AG04449 (cell line): Measurements from ENCODE around the gene RNFT2.
A peak's percentile ranks its signal among the peaks of the same experiment; 100 is the strongest.

Experiments used
- CTCF ChIA-PET: fragments of 350-600 bp; formaldehyde crosslinking; extraction: SDS; loops from one replicate; lab custom pipeline; 2021; ENCODE audit warnings: antibody characterized with exemption; lab: Yijun Ruan, JAX
- POLR2A ChIA-PET: fragments of 400-600, 350-600 bp; formaldehyde crosslinking; extraction: SDS; loops from one replicate; lab custom pipeline; 2020; ENCODE audit warnings: antibody characterized with exemption, inconsistent platforms; lab: Yijun Ruan, JAX
- DNase-seq: peaks from one replicate; pipeline ENCODE4 v3.0.0-alpha.2; 2010; ENCODE audit warnings: low read depth, low spot score
- H3K4me3 ChIP-seq: 2 replicates; pipeline ENCODE4 v1.5.1; 2011; ENCODE audit warnings: low read depth, mild to moderate bottlenecking, control low read depth, low read length
- TF ChIP-seq, protein P1 (sequence below): IDR thresholded peaks from one replicate; pipeline ENCODE4 v1.5.1; 2011; ENCODE audit warnings: mild to moderate bottlenecking, moderate library complexity, low read length, control low read depth, inconsistent platforms; ENCODE audit not compliant: insufficient read depth; ENCODE audit errors: missing control alignments

RNFT2 gene, protein sequence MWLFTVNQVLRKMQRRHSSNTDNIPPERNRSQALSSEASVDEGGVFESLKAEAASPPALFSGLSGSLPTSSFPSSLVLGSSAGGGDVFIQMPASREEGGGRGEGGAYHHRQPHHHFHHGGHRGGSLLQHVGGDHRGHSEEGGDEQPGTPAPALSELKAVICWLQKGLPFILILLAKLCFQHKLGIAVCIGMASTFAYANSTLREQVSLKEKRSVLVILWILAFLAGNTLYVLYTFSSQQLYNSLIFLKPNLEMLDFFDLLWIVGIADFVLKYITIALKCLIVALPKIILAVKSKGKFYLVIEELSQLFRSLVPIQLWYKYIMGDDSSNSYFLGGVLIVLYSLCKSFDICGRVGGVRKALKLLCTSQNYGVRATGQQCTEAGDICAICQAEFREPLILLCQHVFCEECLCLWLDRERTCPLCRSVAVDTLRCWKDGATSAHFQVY

DNA sequence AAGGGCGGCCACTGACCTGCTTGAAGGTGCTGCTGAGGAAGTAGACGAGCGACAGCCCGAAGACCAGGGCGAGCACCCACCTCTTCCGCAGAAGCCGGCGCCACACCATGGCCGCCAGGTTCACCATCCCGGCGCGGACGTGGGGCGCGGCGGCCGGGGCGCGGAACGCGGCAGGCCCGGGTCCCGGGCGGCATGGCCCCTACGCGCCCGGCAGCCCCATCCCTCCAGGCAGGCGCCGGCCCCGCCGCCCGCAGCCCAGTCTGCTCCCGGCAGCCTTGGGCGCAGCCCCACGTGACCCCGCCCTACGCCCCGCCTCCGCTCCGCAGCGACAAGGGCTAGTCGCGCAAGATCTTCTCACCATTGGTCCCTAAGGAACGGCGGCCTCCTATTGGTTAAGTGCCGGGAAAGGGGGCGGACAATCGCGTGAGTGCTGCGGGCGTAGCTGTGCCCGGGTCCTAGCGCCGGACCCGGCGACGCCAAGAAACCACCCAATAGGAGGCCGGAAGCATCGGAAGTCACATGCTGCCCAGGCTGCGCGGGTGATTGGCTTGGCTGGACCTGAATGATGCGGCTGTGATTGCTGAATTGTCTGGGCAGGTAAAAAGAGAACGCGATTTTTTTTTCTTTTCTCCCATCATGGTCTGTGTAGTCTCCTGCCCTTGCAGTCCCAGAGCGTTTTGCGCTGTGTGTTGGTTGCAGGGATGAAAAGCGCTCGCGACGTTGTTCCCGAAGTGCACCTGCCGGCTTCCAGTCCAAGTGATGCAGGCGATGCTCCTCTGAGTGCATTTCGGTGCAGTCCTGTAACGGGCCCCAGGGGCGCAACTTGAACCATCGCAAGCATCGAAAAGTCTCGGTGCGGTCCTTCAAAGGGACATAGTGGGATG, at the start of gene RNFT2, which contains the start of gene SPRING1:
Gene RNFT2, plus strand, starts transcription at position 542 of the 884 bp plus-strand sequence. CDS start 2,183 bp downstream, outside the sequence.
Gene SPRING1, minus strand, starts transcription at position 296 of the 884 bp plus-strand sequence. Its CDS starts 169 bp downstream, at position 127.
- CTCF ChIA-PET, result no interaction called here
- POLR2A ChIA-PET, result interaction anchor here (0.6 kb wide), 3 partner anchors 10 to 254 kb away, joined by 3 to 5 read pairs (median 3); no protein-coding TSS in a partner anchor
- TF ChIP-seq, protein P1, sequence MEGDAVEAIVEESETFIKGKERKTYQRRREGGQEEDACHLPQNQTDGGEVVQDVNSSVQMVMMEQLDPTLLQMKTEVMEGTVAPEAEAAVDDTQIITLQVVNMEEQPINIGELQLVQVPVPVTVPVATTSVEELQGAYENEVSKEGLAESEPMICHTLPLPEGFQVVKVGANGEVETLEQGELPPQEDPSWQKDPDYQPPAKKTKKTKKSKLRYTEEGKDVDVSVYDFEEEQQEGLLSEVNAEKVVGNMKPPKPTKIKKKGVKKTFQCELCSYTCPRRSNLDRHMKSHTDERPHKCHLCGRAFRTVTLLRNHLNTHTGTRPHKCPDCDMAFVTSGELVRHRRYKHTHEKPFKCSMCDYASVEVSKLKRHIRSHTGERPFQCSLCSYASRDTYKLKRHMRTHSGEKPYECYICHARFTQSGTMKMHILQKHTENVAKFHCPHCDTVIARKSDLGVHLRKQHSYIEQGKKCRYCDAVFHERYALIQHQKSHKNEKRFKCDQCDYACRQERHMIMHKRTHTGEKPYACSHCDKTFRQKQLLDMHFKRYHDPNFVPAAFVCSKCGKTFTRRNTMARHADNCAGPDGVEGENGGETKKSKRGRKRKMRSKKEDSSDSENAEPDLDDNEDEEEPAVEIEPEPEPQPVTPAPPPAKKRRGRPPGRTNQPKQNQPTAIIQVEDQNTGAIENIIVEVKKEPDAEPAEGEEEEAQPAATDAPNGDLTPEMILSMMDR, result no peak
- peak; percentile 96 for DNase-seq
- peak within 1 kb of the TSS; percentile 91 for H3K4me3 ChIP-seq

DNA sequence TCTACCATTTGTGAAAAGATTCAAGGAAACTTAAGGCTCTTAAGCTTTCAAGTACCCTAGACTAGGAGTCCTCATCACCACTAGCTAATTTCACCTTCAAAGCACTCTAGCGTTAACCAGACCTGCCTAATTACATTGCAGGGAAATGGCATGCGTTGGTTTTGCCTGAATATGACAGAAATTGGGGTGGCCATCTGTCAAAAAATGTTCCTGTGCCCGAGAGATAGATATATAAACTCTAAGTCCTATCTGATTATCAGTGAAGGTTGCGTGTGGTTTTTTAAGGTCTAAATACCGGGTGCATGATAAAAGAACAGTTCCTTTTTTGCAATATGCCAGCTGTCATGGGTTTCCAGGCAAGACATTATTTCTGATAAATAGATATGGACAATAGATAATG, 48.6 kb upstream of the RNFT2 start:
- no peak for DNase-seq
- ChIA-PET POLR2A (no interaction called here), CTCF (interaction anchor here (0.8 to 4.7 kb wide), 4 partner anchors 8 to 79 kb away, joined by 3 to 27 read pairs (median 5); no protein-coding TSS in a partner anchor)
- no peak overlapping the region for H3K4me3 ChIP-seq
- TF ChIP-seq, protein P1, result no peak

DNA sequence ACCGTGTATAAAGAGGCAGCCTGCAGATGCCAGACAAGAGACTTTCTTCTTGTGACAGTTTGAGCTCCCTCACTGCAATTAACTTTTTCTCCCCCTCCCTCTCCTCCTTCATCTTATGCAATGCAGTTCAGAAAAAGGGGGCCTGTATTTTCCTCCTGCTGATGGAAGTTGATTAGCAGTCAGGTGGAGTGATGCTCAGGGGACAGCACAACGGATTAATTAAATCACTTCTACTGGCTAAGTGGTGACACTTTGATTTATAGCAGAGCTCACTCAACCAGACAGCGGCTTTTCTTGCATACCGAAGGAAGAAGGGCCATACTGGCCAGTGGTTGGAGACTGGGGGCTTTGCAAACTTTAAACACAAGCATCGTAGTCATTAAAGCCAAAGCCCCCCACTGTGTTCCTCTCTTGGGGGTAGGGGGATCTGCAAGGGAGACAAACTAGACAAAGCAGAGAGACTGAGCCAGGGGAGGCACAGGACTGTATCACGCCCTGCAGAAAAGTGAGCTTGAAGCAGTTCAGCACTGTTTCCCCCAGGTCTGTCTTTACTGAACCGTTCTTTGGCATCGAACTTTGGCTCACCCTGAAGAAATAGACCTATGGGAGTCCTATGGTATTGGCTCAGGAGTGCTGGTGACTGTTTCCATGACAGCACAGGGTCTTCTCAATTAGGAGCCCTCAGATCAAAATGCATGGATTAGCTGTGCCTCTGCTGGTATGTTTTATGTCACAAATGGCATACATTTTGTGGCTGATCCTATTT, 48.0 kb upstream of the RNFT2 start:
- CTCF ChIA-PET, result interaction anchor here (0.8 to 4.7 kb wide), 6 partner anchors 8 to 80 kb away, joined by 3 to 27 read pairs (median 4); no protein-coding TSS in a partner anchor
- POLR2A ChIA-PET, result no interaction called here
- H3K4me3 ChIP-seq, result no peak overlapping the region
- TF ChIP-seq, protein P1, result no peak
- DNase-seq, result no peak

DNA sequence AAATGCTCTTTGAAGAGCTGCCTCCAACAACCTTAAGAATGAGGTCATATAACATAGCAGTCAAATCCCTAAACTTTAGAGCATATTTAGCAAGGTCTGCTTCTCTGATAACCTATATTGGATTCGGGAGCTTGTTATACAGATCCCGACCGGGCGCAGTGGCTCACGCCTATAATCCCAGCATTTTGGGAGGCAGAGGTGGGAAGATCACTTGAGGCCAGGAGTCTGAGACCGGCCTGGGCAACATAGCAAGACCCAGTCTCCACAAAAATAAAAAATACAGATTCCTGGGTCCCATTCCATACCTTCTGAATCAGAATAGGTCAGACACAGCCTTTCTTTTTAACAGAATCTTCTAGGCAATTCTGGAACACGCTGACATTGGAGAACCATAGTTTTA, 46.9 kb upstream of the RNFT2 start:
- H3K4me3 ChIP-seq, result no peak overlapping the region
- DNase-seq, result no peak
- ChIA-PET CTCF (interaction anchor here (1.0 to 4.7 kb wide), 5 partner anchors 8 to 18 kb away, joined by 3 to 27 read pairs (median 7); no protein-coding TSS in a partner anchor), POLR2A (interaction anchor here (0.7 kb wide), 1 partner anchor 312 kb away, joined by 3 read pairs; no protein-coding TSS in a partner anchor)
- TF ChIP-seq, protein P1, result no peak

DNA sequence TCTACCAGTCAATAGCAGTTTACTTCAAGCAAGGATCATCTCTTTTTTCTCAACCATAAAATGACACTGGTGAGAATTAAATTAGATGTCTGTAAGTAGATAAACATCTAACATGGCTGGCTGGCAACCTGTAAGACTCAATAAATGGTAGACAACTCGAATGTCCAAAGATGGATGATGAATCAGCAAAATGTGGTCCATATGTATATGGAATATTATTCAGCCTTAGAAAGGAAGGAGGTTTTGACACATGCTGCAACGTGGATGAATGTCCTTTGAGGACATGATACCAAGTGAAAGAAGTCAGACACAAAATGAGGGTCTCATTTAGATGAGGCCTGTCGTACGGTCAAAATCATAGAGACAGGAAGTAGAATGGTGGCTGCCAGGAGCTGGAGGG, 46.5 kb upstream of the RNFT2 start:
- DNase-seq, result no peak
- H3K4me3 ChIP-seq, result no peak overlapping the region
- ChIA-PET POLR2A (interaction anchor here (0.7 kb wide), 1 partner anchor 312 kb away, joined by 3 read pairs; no protein-coding TSS in a partner anchor), CTCF (interaction anchor here (1.4 to 4.7 kb wide), 3 partner anchors 10 to 18 kb away, joined by 5 to 27 read pairs (median 11); no protein-coding TSS in a partner anchor)
- TF ChIP-seq, protein P1, result no peak
